ENCODE measurements around the gene ASIC2.
"Not testable (repeated sequence)": the region's sequence is repeated elsewhere in the genome, so short reads cannot be mapped to it uniquely, and the experiment has no call there.

ASIC2 gene

GRCh38 chr17:32985050-32985756, 307.9 kb downstream of the ASIC2 start:
- DNase-seq (ENCODE audit: low read depth in 2 of 2), result no peak

- not testable (repeated sequence) for DNase-seq (ENCODE audit: low read depth in 2 of 2)
These were observed 311.5 kb downstream of the ASIC2 start for GRCh38 chr17:32981611-32982010.

GRCh38 chr17:32980230-32980629, 312.9 kb downstream of the ASIC2 start:
- DNase-seq (ENCODE audit: low read depth in 2 of 2), result no peak

- DNase-seq (ENCODE audit: low read depth in 2 of 2), result no peak
These were observed 316.5 kb downstream of the ASIC2 start for GRCh38 chr17:32976605-32977004.

GRCh38 chr17:32976131-32976530, 317.0 kb downstream of the ASIC2 start:
- DNase-seq (ENCODE audit: low read depth in 2 of 2), result no peak

- DNase-seq (ENCODE audit: low read depth in 2 of 2), result no peak
These were observed 321.9 kb downstream of the ASIC2 start for GRCh38 chr17:32971171-32971570.

GRCh38 chr17:32970281-32970680, 322.8 kb downstream of the ASIC2 start:
- no peak for DNase-seq (ENCODE audit: low read depth in 2 of 2)

GRCh38 chr17:32969231-32969630, 323.9 kb downstream of the ASIC2 start:
- DNase-seq (ENCODE audit: low read depth in 2 of 2), result not testable (repeated sequence)

GRCh38 chr17:32964541-32964940, 328.6 kb downstream of the ASIC2 start:
- DNase-seq (ENCODE audit: low read depth in 2 of 2), result no peak
